ENCODE measurements around the gene GAS2L3. TPM values are rescaled to one million over a fixed set of nuclear protein-coding genes. Genes with fewer than 3 reads are reported as not detected.
A peak's percentile ranks its signal among the peaks of the same experiment; 100 is the strongest.

Gene GAS2L3
- total and polyA plus RNA-seq, 12 donors: 0.48 to 30.3 (median 3.9) TPM

- no peak overlapping the region for H3K4me3 ChIP-seq
- TF ChIP-seq CTCF (IDR thresholded peaks at IDR 0.05): no peak
- H3K9me3 ChIP-seq (replicated peaks in 1 of 3): no peaks in the 10 kb centered on the region
- no peak overlapping the region for H3K27ac ChIP-seq
- DNase-seq: no peak
- intact Hi-C loops (cut with DNase I): no loop called here
- peaks cover 0 to 4% of the 10 kb centered on the region in 2 donors for H3K36me3 ChIP-seq (replicated peaks in 1 of 2)
- no peaks in the 10 kb centered on the region for H3K27me3 ChIP-seq
- 66 to 80% (median 76%) methylated on average over 4 of the region's 4 CpGs for WGBS, 4 donors
- H3K4me1 ChIP-seq (replicated peaks in 1 of 2): no peaks in the 10 kb centered on the region
Measured at GRCh38 chr12:100544165-100544564, 29.3 kb upstream of the GAS2L3 start.

- H3K27ac ChIP-seq: no peak overlapping the region
- H3K4me3 ChIP-seq: no peak overlapping the region
- DNase-seq: no peak
- intact Hi-C loops (cut with DNase I): no loop called here
- no peak for TF ChIP-seq CTCF (IDR thresholded peaks at IDR 0.05)
- TF ChIP-seq POLR2A (IDR thresholded peaks at IDR 0.05): no peak
- 94 to 100% (median 98%) methylated on average over 1 of the region's 1 CpG for WGBS, 4 donors
- H3K9me3 ChIP-seq (replicated peaks in 1 of 3): no peaks in the 10 kb centered on the region
- peaks cover 0 to 2% of the 10 kb centered on the region in 2 donors for H3K36me3 ChIP-seq (replicated peaks in 1 of 2)
- H3K27me3 ChIP-seq: no peaks in the 10 kb centered on the region
- no peaks in the 10 kb centered on the region for H3K4me1 ChIP-seq (replicated peaks in 1 of 2)
Measured at GRCh38 chr12:100545092-100545491, 28.4 kb upstream of the GAS2L3 start.

GRCh38 chr12:100553936-100554335, 19.5 kb upstream of the GAS2L3 start:
- Histone ChIP-seq H3K9me3 (replicated peaks in 1 of 3) (no peaks in the 10 kb centered on the region), H3K4me1 (replicated peaks in 1 of 2) (peaks cover 6 to 19% of the 10 kb centered on the region in 2 donors), H3K4me3 (no peak overlapping the region), H3K36me3 (replicated peaks in 1 of 2) (no peaks in the 10 kb centered on the region), H3K27me3 (no peaks in the 10 kb centered on the region), H3K27ac (peak overlapping the region in 3 of 5 donors; percentile 35 to 58 (median 49))
- DNase-seq: peak; percentile 34 to 61 (median 53)
- WGBS, 4 donors: 27 to 48% (median 36%) methylated on average over 3 of the region's 3 CpGs
- TF ChIP-seq POLR2A (IDR thresholded peaks at IDR 0.05) (no peak), CTCF (IDR thresholded peaks at IDR 0.05) (no peak)
- intact Hi-C loops (cut with DNase I): loop anchor here (5.0 to 10.0 kb wide), 4 partner anchors 157 to 319 kb away; no protein-coding TSS in a partner anchor

- WGBS, 4 donors: 0 to 3% (median 0%) methylated on average over 1 of the region's 1 CpG
- intact Hi-C loops (cut with DNase I): loop anchor here (5.0 to 10.0 kb wide), 4 partner anchors 157 to 320 kb away; no protein-coding TSS in a partner anchor
- DNase-seq: peak in 5 of 7 donors; percentile 48 to 59 (median 51)
Measured at GRCh38 chr12:100554608-100555077, 18.8 kb upstream of the GAS2L3 start.

More at GRCh38 chr12:100554608-100555077, 18.8 kb upstream of the GAS2L3 start:
- peak; percentile 90 to 100 (median 99) for TF ChIP-seq CTCF (IDR thresholded peaks at IDR 0.05)
- no peak for TF ChIP-seq POLR2A (IDR thresholded peaks at IDR 0.05)
- Histone ChIP-seq H3K9me3 (replicated peaks in 1 of 3) (no peaks in the 10 kb centered on the region), H3K4me1 (replicated peaks in 1 of 2) (peaks cover 6 to 19% of the 10 kb centered on the region in 2 donors), H3K27ac (peak overlapping the region in 3 of 5 donors; percentile 11 to 35 (median 15)), H3K4me3 (no peak overlapping the region), H3K36me3 (replicated peaks in 1 of 2) (no peaks in the 10 kb centered on the region), H3K27me3 (no peaks in the 10 kb centered on the region)

Data from adrenal gland (tissue), 12 donors.